HEK293 (cell line): ENCODE measurements around the gene HMCN1.

ENCODE experiments used
- CTCF ChIA-PET: fragments of 350-600 bp; formaldehyde crosslinking; extraction: SDS; loops from one replicate; lab custom pipeline; 2021; ENCODE audit warnings: antibody characterized with exemption; lab: Yijun Ruan, JAX
- POLR2A ChIA-PET: fragments of 300-600 bp; formaldehyde crosslinking; extraction: SDS; loops from one replicate; lab custom pipeline; 2020; ENCODE audit warnings: antibody characterized with exemption, inconsistent platforms; lab: Yijun Ruan, JAX
- H3K27ac ChIP-seq: fragments of 200-500 bp; sonication (Bioruptor generic); 2 replicates; pipeline ENCODE4 v1.5.1; 2014; ENCODE audit warnings: low read depth, low read length, control low read depth, inconsistent platforms; ENCODE audit errors: extremely low read depth
- H3K36me3 ChIP-seq, 2 experiments: fragments of 200-500 bp in 1 of 2; sonication (Bioruptor generic) in 1 of 2; 1 replicate in 1 of 2; 2 replicates in 1 of 2; pipeline ENCODE4 v1.5.1; 2014 to 2017; ENCODE audit warnings: inconsistent platforms in 2 of 2, low read length in 2 of 2; ENCODE audit not compliant: control insufficient read depth in 2 of 2, insufficient read depth in 1 of 2
- H3K4me1 ChIP-seq: fragments of 200-500 bp; sonication (Bioruptor generic); 2 replicates; pipeline ENCODE4 v1.5.1; 2014; ENCODE audit warnings: mild to moderate bottlenecking, low read length, inconsistent platforms; ENCODE audit not compliant: control insufficient read depth, insufficient read depth
- H3K4me3 ChIP-seq: 2 replicates; pipeline ENCODE4 v1.5.1; 2011; ENCODE audit warnings: low read depth, mild to moderate bottlenecking, control low read depth, low read length, moderate library complexity
- H3K9me3 ChIP-seq: fragments of 200-500 bp; sonication (Bioruptor generic); 2 replicates; pipeline ENCODE4 v1.5.1; 2014; ENCODE audit warnings: low read depth, low read length, inconsistent platforms; ENCODE audit not compliant: control insufficient read depth, insufficient read depth
- EGR2 ChIP-seq: fragments of 450-650 bp; formaldehyde crosslinking; IDR thresholded peaks from 2 replicates; pipeline ENCODE4 v1.5.1; 2016; ENCODE audit warnings: low read depth, missing biosample characterization, missing genetic modification characterization
- KLF8 ChIP-seq: fragments of 450-650 bp; formaldehyde crosslinking; IDR thresholded peaks from 2 replicates; pipeline ENCODE4 v1.5.1; 2016; ENCODE audit warnings: missing biosample characterization, missing genetic modification characterization
- KLF9 ChIP-seq: fragments of 450-650 bp; formaldehyde crosslinking; IDR thresholded peaks from 2 replicates; pipeline ENCODE4 v1.5.1; 2016; ENCODE audit warnings: missing biosample characterization, missing genetic modification characterization, low read depth
- MZF1 ChIP-seq: fragments of 450-650 bp; formaldehyde crosslinking; IDR thresholded peaks from 2 replicates; pipeline ENCODE4 v1.5.1; 2017; ENCODE audit warnings: missing biosample characterization, missing genetic modification characterization, borderline replicate concordance
- OVOL3 ChIP-seq: fragments of 450-650 bp; formaldehyde crosslinking; IDR thresholded peaks from 2 replicates; pipeline ENCODE4 v1.5.1; 2016; ENCODE audit warnings: missing biosample characterization, missing genetic modification characterization
- PRDM4 ChIP-seq: fragments of 450-650 bp; formaldehyde crosslinking; IDR thresholded peaks from 2 replicates; pipeline ENCODE4 v1.5.1; 2017; ENCODE audit warnings: missing biosample characterization, missing genetic modification characterization
- ZFHX2 ChIP-seq: fragments of 450-650 bp; formaldehyde crosslinking; conservative IDR thresholded peaks from 2 replicates; pipeline ENCODE4 v1.5.1; 2016; ENCODE audit warnings: missing biosample characterization, missing genetic modification characterization
- ZNF148 ChIP-seq: fragments of 450-650 bp; formaldehyde crosslinking; IDR thresholded peaks from 2 replicates; pipeline ENCODE4 v1.5.0; 2017; ENCODE audit warnings: missing biosample characterization, missing genetic modification characterization, borderline replicate concordance
- ZNF174 ChIP-seq: fragments of 450-650 bp; formaldehyde crosslinking; IDR thresholded peaks from 2 replicates; pipeline ENCODE4 v1.5.0; 2017; ENCODE audit warnings: missing biosample characterization, mild to moderate bottlenecking, missing genetic modification characterization
- ZNF211 ChIP-seq: fragments of 450-650 bp; formaldehyde crosslinking; IDR thresholded peaks from 2 replicates; pipeline ENCODE4 v1.5.1; 2016; ENCODE audit warnings: low read depth, missing biosample characterization, missing genetic modification characterization
- ZNF324 ChIP-seq: fragments of 450-650 bp; formaldehyde crosslinking; IDR thresholded peaks from 2 replicates; pipeline ENCODE4 v1.5.1; 2016; ENCODE audit warnings: missing biosample characterization, missing genetic modification characterization
- ZNF433 ChIP-seq: fragments of 450-650 bp; formaldehyde crosslinking; IDR thresholded peaks from 2 replicates; pipeline ENCODE4 v1.5.1; 2016; ENCODE audit warnings: missing biosample characterization, missing genetic modification characterization, low read depth
- ZNF558 ChIP-seq: fragments of 450-650 bp; formaldehyde crosslinking; IDR thresholded peaks from 2 replicates; pipeline ENCODE4 v1.5.1; 2016; ENCODE audit warnings: missing biosample characterization, missing genetic modification characterization
- ZNF561 ChIP-seq: fragments of 450-650 bp; IDR thresholded peaks from 2 replicates; pipeline ENCODE4 v1.5.1; 2018; ENCODE audit warnings: missing biosample characterization, missing genetic modification characterization, borderline replicate concordance
- ZNF791 ChIP-seq: fragments of 450-650 bp; formaldehyde crosslinking; IDR thresholded peaks from 2 replicates; pipeline ENCODE4 v1.5.1; 2016; ENCODE audit warnings: missing biosample characterization, missing genetic modification characterization
- TF ChIP-seq, protein P1 (sequence below): fragments of 450-650 bp; formaldehyde crosslinking; conservative IDR thresholded peaks from 2 replicates; pipeline ENCODE4 v1.5.1; 2016; ENCODE audit warnings: low read depth, missing biosample characterization, missing genetic modification characterization

Gene HMCN1

DNA sequence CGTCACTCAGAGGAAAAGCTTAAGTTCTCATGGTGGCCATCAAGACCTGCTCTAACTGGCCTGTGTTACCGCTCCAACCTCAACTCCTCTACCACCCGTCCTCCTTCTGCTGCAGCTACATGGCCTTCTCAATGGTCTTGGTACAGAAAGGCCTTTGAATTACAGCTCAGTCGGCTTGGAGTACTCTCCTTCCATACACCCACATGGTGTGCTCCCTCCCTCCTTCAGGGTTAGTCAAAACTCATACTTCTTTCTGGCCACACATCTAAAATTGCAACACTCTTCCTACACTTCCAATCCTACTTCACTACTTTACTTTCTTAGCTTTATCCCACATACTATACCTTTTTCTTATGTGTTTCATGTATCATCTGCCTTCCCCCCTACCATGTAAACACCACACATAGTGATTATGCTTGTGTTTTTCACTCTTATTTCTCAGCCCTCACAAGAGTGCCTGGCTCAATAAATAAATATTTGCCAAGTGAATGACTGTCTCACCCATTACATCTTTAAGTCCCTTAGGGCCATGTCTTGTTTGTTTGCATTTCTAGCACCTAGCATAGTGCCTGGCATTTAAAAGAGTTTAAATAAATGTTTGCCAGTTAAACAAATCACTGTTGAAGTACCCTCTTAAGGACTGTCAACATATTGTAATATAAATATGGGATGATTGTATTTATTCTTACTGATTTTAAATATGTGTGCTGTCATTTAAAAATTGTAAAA, 37.6 kb upstream of the HMCN1 start:
- ChIA-PET POLR2A (no interaction called here), CTCF (interaction anchor here (0.6 to 3.8 kb wide), 9 partner anchors 11 to 891 kb away, joined by 3 to 17 read pairs (median 3); no protein-coding TSS in a partner anchor)
- H3K9me3 ChIP-seq, result no peaks in the 10 kb centered on the region
- H3K27ac ChIP-seq, result no peak overlapping the region
- H3K36me3 ChIP-seq, result no peaks in the 10 kb centered on the region
- H3K4me1 ChIP-seq, result no peaks in the 10 kb centered on the region
- H3K4me3 ChIP-seq, result no peak overlapping the region
- TF ChIP-seq ZNF148, result no peak
- 0 out of 2 replicates have a peak, but pooled peaks have one; percentile 6 for TF ChIP-seq ZFHX2 (tag by site-specific recombination)
- no peak for TF ChIP-seq OVOL3 (tag by site-specific recombination)
- 0 out of 2 replicates have a peak, but pooled peaks have one; percentile 6 for TF ChIP-seq EGR2 (tag by site-specific recombination)

DNA sequence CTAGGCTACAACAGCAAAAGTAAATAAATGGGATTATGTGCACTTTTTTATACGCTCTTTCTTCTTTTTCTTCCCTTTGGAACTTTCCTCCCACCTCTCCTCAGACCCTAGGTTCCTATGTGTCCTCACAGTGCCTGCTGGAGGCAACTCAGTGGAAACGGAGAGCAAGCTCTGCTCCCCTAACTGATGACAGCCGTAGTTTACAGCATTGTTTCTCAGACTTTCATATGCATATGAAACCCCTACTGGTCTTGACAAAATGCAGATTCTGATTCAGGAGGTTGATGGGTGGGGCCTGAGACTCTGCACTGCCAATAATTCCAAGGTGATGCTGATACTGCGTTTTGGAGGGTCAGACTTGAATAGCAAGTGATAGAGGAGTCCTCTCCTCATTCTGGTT, 34.3 kb upstream of the HMCN1 start:
- ChIA-PET POLR2A (no interaction called here), CTCF (no interaction called here)
- Histone ChIP-seq H3K36me3 (no peaks in the 10 kb centered on the region), H3K4me1 (no peaks in the 10 kb centered on the region), H3K4me3 (no peak overlapping the region)
- TF ChIP-seq PRDM4 (tag by site-specific recombination) (no peak), ZNF211 (tag by site-specific recombination) (no peak), ZNF791 (no peak), ZNF174 (no peak), ZNF558 (tag by site-specific recombination) (no peak), ZNF561 (tag by site-specific recombination) (no peak), KLF9 (no peak), ZNF433 (tag by site-specific recombination) (no peak), ZNF324 (tag by site-specific recombination) (no peak), MZF1 (tag by site-specific recombination) (no peak)
- TF ChIP-seq, all 188 proteins: peak for 0
- Histone ChIP-seq H3K9me3 (no peaks in the 10 kb centered on the region), H3K27ac (no peak overlapping the region)

DNA sequence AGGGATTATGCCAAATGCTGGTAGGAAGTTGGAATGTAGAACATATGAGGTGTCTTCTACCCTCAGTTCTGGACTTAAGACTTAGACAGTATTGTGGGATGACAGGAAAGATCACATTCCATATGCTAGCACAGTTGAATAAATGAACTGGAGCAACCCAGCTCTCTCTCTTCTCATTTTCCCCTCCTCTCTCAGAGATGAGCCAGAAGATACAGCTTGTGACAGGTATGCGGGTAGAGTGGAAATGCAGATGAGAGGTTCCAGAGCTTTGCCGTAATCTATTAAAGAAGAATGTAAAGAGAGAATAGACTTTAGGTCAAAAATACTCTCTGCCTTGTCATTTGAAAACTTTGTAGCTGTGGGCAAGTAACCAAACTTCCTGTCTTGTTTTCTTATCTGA, 32.5 kb upstream of the HMCN1 start:
- Histone ChIP-seq H3K9me3 (no peaks in the 10 kb centered on the region), H3K27ac (no peak overlapping the region), H3K36me3 (no peaks in the 10 kb centered on the region), H3K4me3 (no peak overlapping the region), H3K4me1 (no peaks in the 10 kb centered on the region)
- POLR2A ChIA-PET, result no interaction called here
- CTCF ChIA-PET, result no interaction called here
- no peak for TF ChIP-seq KLF8 (tag by site-specific recombination)
- TF ChIP-seq, protein P1, sequence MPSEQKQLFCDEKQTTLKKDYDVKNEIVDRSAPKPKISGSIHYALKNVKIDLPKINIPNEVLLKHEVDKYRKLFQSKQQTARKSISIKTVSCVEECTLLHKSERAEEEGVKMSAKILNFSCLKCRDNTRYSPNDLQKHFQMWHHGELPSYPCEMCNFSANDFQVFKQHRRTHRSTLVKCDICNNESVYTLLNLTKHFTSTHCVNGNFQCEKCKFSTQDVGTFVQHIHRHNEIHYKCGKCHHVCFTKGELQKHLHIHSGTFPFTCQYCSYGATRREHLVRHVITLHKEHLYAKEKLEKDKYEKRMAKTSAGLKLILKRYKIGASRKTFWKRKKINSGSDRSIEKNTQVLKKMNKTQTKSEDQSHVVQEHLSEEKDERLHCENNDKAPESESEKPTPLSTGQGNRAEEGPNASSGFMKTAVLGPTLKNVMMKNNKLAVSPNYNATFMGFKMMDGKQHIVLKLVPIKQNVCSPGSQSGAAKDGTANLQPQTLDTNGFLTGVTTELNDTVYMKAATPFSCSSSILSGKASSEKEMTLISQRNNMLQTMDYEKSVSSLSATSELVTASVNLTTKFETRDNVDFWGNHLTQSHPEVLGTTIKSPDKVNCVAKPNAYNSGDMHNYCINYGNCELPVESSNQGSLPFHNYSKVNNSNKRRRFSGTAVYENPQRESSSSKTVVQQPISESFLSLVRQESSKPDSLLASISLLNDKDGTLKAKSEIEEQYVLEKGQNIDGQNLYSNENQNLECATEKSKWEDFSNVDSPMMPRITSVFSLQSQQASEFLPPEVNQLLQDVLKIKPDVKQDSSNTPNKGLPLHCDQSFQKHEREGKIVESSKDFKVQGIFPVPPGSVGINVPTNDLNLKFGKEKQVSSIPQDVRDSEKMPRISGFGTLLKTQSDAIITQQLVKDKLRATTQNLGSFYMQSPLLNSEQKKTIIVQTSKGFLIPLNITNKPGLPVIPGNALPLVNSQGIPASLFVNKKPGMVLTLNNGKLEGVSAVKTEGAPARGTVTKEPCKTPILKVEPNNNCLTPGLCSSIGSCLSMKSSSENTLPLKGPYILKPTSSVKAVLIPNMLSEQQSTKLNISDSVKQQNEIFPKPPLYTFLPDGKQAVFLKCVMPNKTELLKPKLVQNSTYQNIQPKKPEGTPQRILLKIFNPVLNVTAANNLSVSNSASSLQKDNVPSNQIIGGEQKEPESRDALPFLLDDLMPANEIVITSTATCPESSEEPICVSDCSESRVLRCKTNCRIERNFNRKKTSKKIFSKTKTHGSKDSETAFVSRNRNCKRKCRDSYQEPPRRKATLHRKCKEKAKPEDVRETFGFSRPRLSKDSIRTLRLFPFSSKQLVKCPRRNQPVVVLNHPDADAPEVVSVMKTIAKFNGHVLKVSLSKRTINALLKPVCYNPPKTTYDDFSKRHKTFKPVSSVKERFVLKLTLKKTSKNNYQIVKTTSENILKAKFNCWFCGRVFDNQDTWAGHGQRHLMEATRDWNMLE, result no peak
